IMR-90 (cell line): ENCODE measurements around the gene DIPK1B. TPM values are rescaled to one million over a fixed set of nuclear protein-coding genes. Genes with fewer than 3 reads are reported as not detected.
"Not testable (repeated sequence)": the region's sequence is repeated elsewhere in the genome, so short reads cannot be mapped to it uniquely, and the experiment has no call there.

Experiments
- ATAC-seq: fragments of 200-7000 bp; cut with Tn5 transposase; 2 replicates; pipeline ENCODE4 v1.9.1; 2020; ENCODE audit warnings: low read depth, mild to moderate bottlenecking, moderate library complexity
- BruUV-seq: library from RNA; stranded (reverse); fragments of 400-500 nt; replicated peaks from 2 replicates; lab custom pipeline; 2021; lab: Mats Ljungman, UMichigan
- CTCF ChIA-PET: fragments of 300-600 bp; formaldehyde crosslinking; extraction: SDS; loops from one replicate; lab custom pipeline; 2021; ENCODE audit warnings: antibody characterized with exemption; lab: Yijun Ruan, JAX
- POLR2A ChIA-PET: fragments of 300-600 bp; sonication (Branson Sonifier 250); formaldehyde crosslinking; loops from one replicate; lab custom pipeline; 2022; ENCODE audit warnings: antibody characterized with exemption; ENCODE audit not compliant: unreplicated experiment; lab: Charles Lee
- DNase-seq: peaks from one replicate; pipeline ENCODE4 v3.0.0; 2013
- H2AFZ ChIP-seq: replicated peaks from 2 replicates; pipeline ENCODE3; 2013; ENCODE audit warnings: low read length, mild to moderate bottlenecking; ENCODE audit not compliant: poor library complexity
- H2AK5ac ChIP-seq: 2 replicates; pipeline ENCODE4 v1.6.1; 2013; ENCODE audit warnings: low read depth, low read length, inconsistent platforms
- H2AK9ac ChIP-seq: replicated peaks from 2 replicates; pipeline ENCODE3; 2013; ENCODE audit warnings: mild to moderate bottlenecking, low read depth, low read length, moderate library complexity; ENCODE audit not compliant: poor library complexity
- H2BK120ac ChIP-seq: 2 replicates; pipeline ENCODE4 v1.6.1; 2013; ENCODE audit warnings: low read depth, low read length, inconsistent platforms
- H2BK15ac ChIP-seq: 3 replicates; pipeline ENCODE4 v1.6.1; 2013; ENCODE audit warnings: low read depth, low read length, inconsistent platforms
- H2BK20ac ChIP-seq: 2 replicates; pipeline ENCODE4 v1.6.1; 2013; ENCODE audit warnings: low read depth, mild to moderate bottlenecking, inconsistent platforms, low read length, moderate library complexity
- H2BK5ac ChIP-seq: 2 replicates; pipeline ENCODE4 v1.6.1; 2013; ENCODE audit warnings: mild to moderate bottlenecking, low read depth, low read length, inconsistent platforms; ENCODE audit not compliant: poor library complexity, severe bottlenecking
- H3K14ac ChIP-seq: replicated peaks from 2 replicates; pipeline ENCODE4 v1.6.1; 2013; ENCODE audit warnings: low read depth, low read length, inconsistent platforms
- H3K18ac ChIP-seq: 2 replicates; pipeline ENCODE4 v1.6.1; 2013; ENCODE audit warnings: low read depth, low read length, control low read depth
- H3K23ac ChIP-seq: 2 replicates; pipeline ENCODE4 v1.6.1; 2013; ENCODE audit warnings: low read depth, low read length, inconsistent platforms
- H3K27ac ChIP-seq: 2 replicates; pipeline ENCODE4 v1.5.1; 2013; ENCODE audit warnings: mild to moderate bottlenecking, control low read depth, low read length; ENCODE audit not compliant: insufficient read depth
- H3K27me3 ChIP-seq: 2 replicates; pipeline ENCODE4 v1.6.1; 2013; ENCODE audit warnings: low read length; ENCODE audit not compliant: control insufficient read depth, insufficient read depth
- H3K36me3 ChIP-seq: 2 replicates; pipeline ENCODE4 v1.6.1; 2013; ENCODE audit warnings: low read length, mixed read lengths; ENCODE audit not compliant: control insufficient read depth, insufficient read depth
- H3K4ac ChIP-seq: 2 replicates; pipeline ENCODE4 v1.6.1; 2013; ENCODE audit warnings: low read depth, low read length, inconsistent platforms
- H3K4me1 ChIP-seq: 2 replicates; pipeline ENCODE4 v1.6.1; 2013; ENCODE audit warnings: low read length, mixed read lengths; ENCODE audit not compliant: control insufficient read depth, insufficient read depth
- H3K4me2 ChIP-seq: 2 replicates; pipeline ENCODE4 v1.6.1; 2013; ENCODE audit warnings: low read depth, mild to moderate bottlenecking, control low read depth, low read length, moderate library complexity
- H3K4me3 ChIP-seq: 2 replicates; pipeline ENCODE4 v1.5.1; 2013; ENCODE audit warnings: low read depth, mild to moderate bottlenecking, control low read depth, low read length, moderate library complexity; ENCODE audit not compliant: insufficient read depth
- H3K56ac ChIP-seq: 2 replicates; pipeline ENCODE4 v1.6.1; 2013; ENCODE audit warnings: low read length, inconsistent platforms; ENCODE audit not compliant: insufficient read depth; ENCODE audit errors: extremely low read depth
- H3K79me1 ChIP-seq, 2 experiments: 2 replicates each; pipeline ENCODE4 v1.6.1; 2013; ENCODE audit warnings: low read length in 2 of 2, inconsistent platforms in 1 of 2, low read depth in 1 of 2
- H3K9ac ChIP-seq: 2 replicates; pipeline ENCODE4 v1.6.1; 2013; ENCODE audit warnings: low read depth, low read length, control low read depth
- H3K9me1 ChIP-seq: 2 replicates; pipeline ENCODE4 v1.6.1; 2013; ENCODE audit warnings: low read length, inconsistent platforms; ENCODE audit not compliant: insufficient read depth
- H3K9me3 ChIP-seq: 2 replicates; pipeline ENCODE4 v1.6.1; 2013; ENCODE audit warnings: low read length; ENCODE audit not compliant: control insufficient read depth, insufficient read depth
- H4K20me1 ChIP-seq: 2 replicates; pipeline ENCODE4 v1.6.1; 2013; ENCODE audit warnings: low read length, inconsistent platforms; ENCODE audit not compliant: insufficient read depth
- H4K5ac ChIP-seq: 2 replicates; pipeline ENCODE4 v1.6.1; 2013; ENCODE audit warnings: mild to moderate bottlenecking, low read depth, low read length, control low read depth
- H4K8ac ChIP-seq, 2 experiments: 2 replicates each; pipeline ENCODE4 v1.6.1; 2013; ENCODE audit warnings: low read depth in 2 of 2, low read length in 2 of 2, control low read depth in 1 of 2, inconsistent platforms in 1 of 2
- H4K91ac ChIP-seq: 2 replicates; pipeline ENCODE4 v1.6.1; 2013; ENCODE audit warnings: low read depth, low read length, inconsistent platforms; ENCODE audit not compliant: insufficient read depth
- WGBS, 2 experiments: methylation state at CpG; one replicate each; pipeline versions ENCODE4 v1.1.5 to v1.1.7; 2013; ENCODE audit warnings: missing lambda C conversion rate in 2 of 2; ENCODE audit not compliant: insufficient read length in 1 of 2; ENCODE audit errors: extremely low coverage in 2 of 2; 5-methylcytosine and 5-hydroxymethylcytosine counted together
- dilution Hi-C: fragments of 300-500 bp; cut with HindIII; formaldehyde crosslinking; loops from one replicate; pipeline ENCODE4 v1.14.3; 2018; ENCODE audit warnings: low sequenced_read_pairs; ENCODE audit not compliant: unreplicated experiment
- in situ Hi-C: fragments of 300-500 bp; cut with MboI; formaldehyde crosslinking; loops from 3 replicates; pipeline ENCODE4 v1.14.3; 2019; ENCODE audit warnings: low sequenced_read_pairs, inconsistent platforms, mixed read lengths
- intact Hi-C: fragments of 100-400 bp; cut with micrococcal nuclease; formaldehyde crosslinking; loops from 2 replicates; pipeline ENCODE4 v1.10.0; 2022
- polyA plus RNA-seq, 3 experiments: library from polyadenylated mRNA; depleted of rRNA; stranded (reverse); fragments of >200 nt; gene quantifications; 2 replicates each; pipeline ENCODE4 v1.2.3, GENCODE V29; 2012; ENCODE audit warnings: low replicate concordance in 1 of 3
- total RNA-seq: library from RNA; depleted of rRNA; stranded (reverse); fragments of >200 nt; gene quantifications from 2 replicates; pipeline ENCODE4 v1.2.3, GENCODE V29; 2012

The DIPK1B gene
- total and polyA plus RNA-seq, 2 of the 4 experiments (the other 2 are of a cell fraction) = 3.4 to 7.1 TPM

- H4K8ac ChIP-seq, H3K4me1 ChIP-seq, H3K18ac ChIP-seq, H2BK15ac ChIP-seq, H3K27ac ChIP-seq, in situ Hi-C loops, H3K23ac ChIP-seq, ATAC-seq, H3K4me2 ChIP-seq, POLR2A ChIA-PET, intact Hi-C loops, H2BK5ac ChIP-seq, H2AFZ ChIP-seq, H2BK20ac ChIP-seq, H2AK9ac ChIP-seq, dilution Hi-C loops, H3K14ac ChIP-seq, CTCF ChIA-PET, BruUV-seq, H3K9me1 ChIP-seq, H3K36me3 ChIP-seq, H2AK5ac ChIP-seq, H4K20me1 ChIP-seq, H4K5ac ChIP-seq, H2BK120ac ChIP-seq, H3K9me3 ChIP-seq, H3K4ac ChIP-seq, H3K56ac ChIP-seq, H3K79me1 ChIP-seq, H4K91ac ChIP-seq, DNase-seq, H3K4me3 ChIP-seq, H3K9ac ChIP-seq: not testable (repeated sequence)
- peaks cover 21% of the 10 kb centered on the region for H3K27me3 ChIP-seq
- no CpG with 5 or more reads among the region's 8 CpGs for WGBS, 2 experiments
These were observed 7.6 kb upstream of the DIPK1B start for GRCh38 chr9:136704741-136705140.
